ENCODE results near the gene ADGRG6.

ADGRG6 gene

DNA sequence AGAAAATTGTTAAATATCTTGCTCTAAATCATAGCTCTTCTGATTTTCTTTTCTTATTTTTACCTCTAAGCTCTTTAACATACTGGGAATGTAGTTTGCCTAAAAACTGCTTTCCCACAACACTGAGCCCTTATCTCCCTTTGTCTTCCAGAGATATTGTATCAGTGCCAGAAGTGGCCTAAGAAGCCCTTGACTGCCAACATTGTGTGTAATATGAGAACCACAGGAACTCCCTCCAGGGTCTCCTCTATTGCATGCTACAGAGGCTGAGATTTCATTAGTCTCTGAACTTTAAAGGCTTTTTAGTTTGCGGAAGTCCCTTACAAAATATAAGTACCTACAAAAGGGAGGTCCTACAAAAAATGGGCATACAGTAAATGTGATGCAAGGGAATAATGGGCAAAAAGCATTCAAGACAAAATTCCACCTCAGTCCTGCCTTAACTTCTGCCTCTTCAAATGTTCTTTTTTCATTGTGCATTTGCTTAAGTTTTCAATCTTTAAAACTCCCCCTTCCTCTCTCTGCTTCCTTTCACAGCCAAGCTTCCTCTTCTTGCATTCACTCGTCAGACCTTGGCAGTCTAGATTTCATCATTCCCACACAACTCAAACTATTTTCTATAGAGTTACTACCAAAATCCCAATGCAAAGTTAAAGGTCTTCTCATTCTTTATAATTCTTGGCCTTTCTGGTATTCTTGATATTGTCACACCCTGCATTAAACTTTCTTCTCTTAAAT is 76.5 kb downstream of the ADGRG6 start (continued):
- TF ChIP-seq HIC1 (tag by site-specific recombination; IDR thresholded peaks at IDR 0.05) (no peak), ZBTB17 (tag by site-specific recombination; IDR thresholded peaks at IDR 0.05) (peak; percentile 13; the same call in 1 of the 2 replicates), ZNF174 (tag by site-specific recombination; IDR thresholded peaks at IDR 0.05) (no peak), ZNF626 (tag by site-specific recombination; IDR thresholded peaks at IDR 0.05) (no peak), AEBP2 (tag by site-specific recombination; IDR thresholded peaks at IDR 0.05; ENCODE audit: borderline replicate concordance) (no peak), ZNF19 (tag by site-specific recombination; IDR thresholded peaks at IDR 0.05; ENCODE audit: low read depth) (no peak), ZNF585B (tag by site-specific recombination; IDR thresholded peaks at IDR 0.05) (no peak), KLF9 (tag by site-specific recombination; IDR thresholded peaks at IDR 0.05; ENCODE audit: low read depth) (no peak), TCF7L2 (IDR thresholded peaks at IDR 0.05; ENCODE audit: borderline replicate concordance, low read depth, low read length) (peak; percentile 81), ZBTB20 (tag by site-specific recombination; IDR thresholded peaks at IDR 0.05) (peak; percentile 20; the same call in 1 of the 2 replicates), SCRT1 (tag by site-specific recombination; IDR thresholded peaks at IDR 0.05; ENCODE audit: borderline replicate concordance) (no peak), IKZF3 (tag by site-specific recombination; IDR thresholded peaks at IDR 0.05) (peak; percentile 80), ZNF274 (IDR thresholded peaks at IDR 0.05; ENCODE audit: low read length) (no peak), ZNF274 (tag by site-specific recombination; IDR thresholded peaks at IDR 0.05; ENCODE audit: borderline replicate concordance) (no peak), ZNF830 (tag by site-specific recombination; IDR thresholded peaks at IDR 0.05; ENCODE audit: low read depth) (no peak), ZNF560 (tag by site-specific recombination; IDR thresholded peaks at IDR 0.05; ENCODE audit: borderline replicate concordance) (no peak), ZNF311 (tag by site-specific recombination; IDR thresholded peaks at IDR 0.05; ENCODE audit: borderline replicate concordance) (no peak), ZNF18 (tag by site-specific recombination; IDR thresholded peaks at IDR 0.05) (no peak), ZNF169 (tag by site-specific recombination; IDR thresholded peaks at IDR 0.05) (no peak), ZNF747 (tag by site-specific recombination; IDR thresholded peaks at IDR 0.05) (no peak), ZNF48 (tag by site-specific recombination; IDR thresholded peaks at IDR 0.05) (no peak)
- TF ChIP-seq, protein P1, sequence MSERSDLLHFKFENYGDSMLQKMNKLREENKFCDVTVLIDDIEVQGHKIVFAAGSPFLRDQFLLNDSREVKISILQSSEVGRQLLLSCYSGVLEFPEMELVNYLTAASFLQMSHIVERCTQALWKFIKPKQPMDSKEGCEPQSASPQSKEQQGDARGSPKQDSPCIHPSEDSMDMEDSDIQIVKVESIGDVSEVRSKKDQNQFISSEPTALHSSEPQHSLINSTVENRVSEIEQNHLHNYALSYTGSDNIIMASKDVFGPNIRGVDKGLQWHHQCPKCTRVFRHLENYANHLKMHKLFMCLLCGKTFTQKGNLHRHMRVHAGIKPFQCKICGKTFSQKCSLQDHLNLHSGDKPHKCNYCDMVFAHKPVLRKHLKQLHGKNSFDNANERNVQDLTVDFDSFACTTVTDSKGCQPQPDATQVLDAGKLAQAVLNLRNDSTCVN (tag by site-specific recombination; optimal IDR thresholded peaks at IDR 0.05): no peak
- TF ChIP-seq, protein P2, sequence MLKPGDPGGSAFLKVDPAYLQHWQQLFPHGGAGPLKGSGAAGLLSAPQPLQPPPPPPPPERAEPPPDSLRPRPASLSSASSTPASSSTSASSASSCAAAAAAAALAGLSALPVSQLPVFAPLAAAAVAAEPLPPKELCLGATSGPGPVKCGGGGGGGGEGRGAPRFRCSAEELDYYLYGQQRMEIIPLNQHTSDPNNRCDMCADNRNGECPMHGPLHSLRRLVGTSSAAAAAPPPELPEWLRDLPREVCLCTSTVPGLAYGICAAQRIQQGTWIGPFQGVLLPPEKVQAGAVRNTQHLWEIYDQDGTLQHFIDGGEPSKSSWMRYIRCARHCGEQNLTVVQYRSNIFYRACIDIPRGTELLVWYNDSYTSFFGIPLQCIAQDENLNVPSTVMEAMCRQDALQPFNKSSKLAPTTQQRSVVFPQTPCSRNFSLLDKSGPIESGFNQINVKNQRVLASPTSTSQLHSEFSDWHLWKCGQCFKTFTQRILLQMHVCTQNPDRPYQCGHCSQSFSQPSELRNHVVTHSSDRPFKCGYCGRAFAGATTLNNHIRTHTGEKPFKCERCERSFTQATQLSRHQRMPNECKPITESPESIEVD (tag by site-specific recombination; IDR thresholded peaks at IDR 0.05): peak; percentile 99
- TF ChIP-seq, protein P3, sequence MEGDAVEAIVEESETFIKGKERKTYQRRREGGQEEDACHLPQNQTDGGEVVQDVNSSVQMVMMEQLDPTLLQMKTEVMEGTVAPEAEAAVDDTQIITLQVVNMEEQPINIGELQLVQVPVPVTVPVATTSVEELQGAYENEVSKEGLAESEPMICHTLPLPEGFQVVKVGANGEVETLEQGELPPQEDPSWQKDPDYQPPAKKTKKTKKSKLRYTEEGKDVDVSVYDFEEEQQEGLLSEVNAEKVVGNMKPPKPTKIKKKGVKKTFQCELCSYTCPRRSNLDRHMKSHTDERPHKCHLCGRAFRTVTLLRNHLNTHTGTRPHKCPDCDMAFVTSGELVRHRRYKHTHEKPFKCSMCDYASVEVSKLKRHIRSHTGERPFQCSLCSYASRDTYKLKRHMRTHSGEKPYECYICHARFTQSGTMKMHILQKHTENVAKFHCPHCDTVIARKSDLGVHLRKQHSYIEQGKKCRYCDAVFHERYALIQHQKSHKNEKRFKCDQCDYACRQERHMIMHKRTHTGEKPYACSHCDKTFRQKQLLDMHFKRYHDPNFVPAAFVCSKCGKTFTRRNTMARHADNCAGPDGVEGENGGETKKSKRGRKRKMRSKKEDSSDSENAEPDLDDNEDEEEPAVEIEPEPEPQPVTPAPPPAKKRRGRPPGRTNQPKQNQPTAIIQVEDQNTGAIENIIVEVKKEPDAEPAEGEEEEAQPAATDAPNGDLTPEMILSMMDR (tag by site-specific recombination; IDR thresholded peaks at IDR 0.05): no peak
- TF ChIP-seq, protein P4, sequence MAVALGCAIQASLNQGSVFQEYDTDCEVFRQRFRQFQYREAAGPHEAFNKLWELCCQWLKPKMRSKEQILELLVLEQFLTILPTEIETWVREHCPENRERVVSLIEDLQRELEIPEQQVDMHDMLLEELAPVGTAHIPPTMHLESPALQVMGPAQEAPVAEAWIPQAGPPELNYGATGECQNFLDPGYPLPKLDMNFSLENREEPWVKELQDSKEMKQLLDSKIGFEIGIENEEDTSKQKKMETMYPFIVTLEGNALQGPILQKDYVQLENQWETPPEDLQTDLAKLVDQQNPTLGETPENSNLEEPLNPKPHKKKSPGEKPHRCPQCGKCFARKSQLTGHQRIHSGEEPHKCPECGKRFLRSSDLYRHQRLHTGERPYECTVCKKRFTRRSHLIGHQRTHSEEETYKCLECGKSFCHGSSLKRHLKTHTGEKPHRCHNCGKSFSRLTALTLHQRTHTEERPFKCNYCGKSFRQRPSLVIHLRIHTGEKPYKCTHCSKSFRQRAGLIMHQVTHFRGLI (tag by site-specific recombination; IDR thresholded peaks at IDR 0.05): no peak
- TF ChIP-seq, protein P5, sequence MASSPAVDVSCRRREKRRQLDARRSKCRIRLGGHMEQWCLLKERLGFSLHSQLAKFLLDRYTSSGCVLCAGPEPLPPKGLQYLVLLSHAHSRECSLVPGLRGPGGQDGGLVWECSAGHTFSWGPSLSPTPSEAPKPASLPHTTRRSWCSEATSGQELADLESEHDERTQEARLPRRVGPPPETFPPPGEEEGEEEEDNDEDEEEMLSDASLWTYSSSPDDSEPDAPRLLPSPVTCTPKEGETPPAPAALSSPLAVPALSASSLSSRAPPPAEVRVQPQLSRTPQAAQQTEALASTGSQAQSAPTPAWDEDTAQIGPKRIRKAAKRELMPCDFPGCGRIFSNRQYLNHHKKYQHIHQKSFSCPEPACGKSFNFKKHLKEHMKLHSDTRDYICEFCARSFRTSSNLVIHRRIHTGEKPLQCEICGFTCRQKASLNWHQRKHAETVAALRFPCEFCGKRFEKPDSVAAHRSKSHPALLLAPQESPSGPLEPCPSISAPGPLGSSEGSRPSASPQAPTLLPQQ (tag by site-specific recombination; IDR thresholded peaks at IDR 0.05): 0 out of 2 replicates have a peak, but pooled peaks have one; percentile 27
